ENCODE measurements around the gene HIPK2. TPM values are rescaled to one million over a fixed set of nuclear protein-coding genes. Genes with fewer than 3 reads are reported as not detected.

The HIPK2 gene
- total RNA-seq, 1 experiment from 2014 or later: 35.2 TPM

DNA sequence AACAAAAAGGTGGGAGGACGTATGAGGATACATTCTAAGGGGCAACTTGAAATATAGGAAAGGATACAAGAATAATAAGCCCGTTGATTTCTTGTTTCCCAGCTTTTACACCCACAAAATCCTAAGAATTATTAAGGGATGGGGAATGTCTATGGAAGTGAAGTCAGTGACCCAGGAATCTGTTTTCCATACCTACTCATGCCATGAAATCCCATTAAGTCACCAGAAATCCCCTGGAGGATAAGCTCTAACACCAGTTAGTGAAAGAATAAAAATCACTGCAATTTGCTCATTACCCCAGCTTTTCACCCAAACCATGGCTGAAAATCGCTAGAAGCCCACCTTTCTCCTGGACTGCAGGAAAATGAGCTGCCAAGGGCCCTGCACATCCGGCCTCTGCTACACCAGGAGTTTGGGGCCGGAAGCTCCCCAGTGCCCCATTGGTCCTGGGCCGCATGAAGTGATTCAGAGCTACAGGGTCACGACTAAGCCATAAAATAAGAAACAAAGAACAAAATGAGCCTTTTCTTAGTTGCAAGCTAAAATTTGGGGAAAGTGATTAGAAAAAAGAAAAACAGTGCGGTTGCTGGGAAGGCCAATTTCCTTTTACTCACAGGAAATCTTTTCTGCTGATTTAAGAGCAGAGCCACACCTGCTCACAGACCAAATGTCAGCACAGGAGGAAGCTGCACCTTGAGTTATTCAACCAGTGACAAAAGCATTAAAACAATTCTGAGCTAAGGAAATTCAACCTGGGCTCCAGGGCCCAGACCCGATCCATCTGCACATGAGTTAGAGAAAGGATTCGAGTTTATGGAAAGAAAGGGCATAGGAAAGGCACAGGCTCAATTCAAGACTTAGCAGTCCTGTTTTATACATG lies 40.3 kb downstream of the HIPK2 start:
- BruUV-seq (replicated peaks): no TSS peak
- Histone ChIP-seq H3K9me2 (ENCODE audit: insufficient read depth) (no peaks in the 10 kb centered on the region), H3K9me3 (ENCODE audit: insufficient read depth, low read depth) (no peaks in the 10 kb centered on the region; the same call in 1 of the 2 replicates), H3K4me3 (no peak overlapping the region), H3K79me2 (ENCODE audit: low read depth) (peaks cover 8% of the 10 kb centered on the region; the same call in 1 of the 2 replicates), H3F3A (ENCODE audit: insufficient read depth, low read depth) (no peaks in the 10 kb centered on the region), H2AFZ (no peak overlapping the region), H3K4me2 (no peak overlapping the region), H4K20me1 (ENCODE audit: insufficient read depth) (peaks cover 2% of the 10 kb centered on the region; the same call in 1 of the 2 replicates), H3K4me1 (replicated peaks; ENCODE audit: insufficient read depth) (no peaks in the 10 kb centered on the region; the same call in none of the 2 replicates), H3K27me3 (ENCODE audit: insufficient read depth, low read depth) (no peaks in the 10 kb centered on the region), H3K36me3 (ENCODE audit: low read depth) (no peaks in the 10 kb centered on the region), H3K27ac (no peak overlapping the region)
- intact Hi-C loops (cut with micrococcal nuclease; ENCODE audit: unreplicated experiment): no loop called here
- CTCF ChIA-PET: no interaction called here
- no peak for DNase-seq
- POLR2A ChIA-PET (ENCODE audit: unreplicated experiment): no interaction called here
- TF ChIP-seq EZH2 (IDR thresholded peaks at IDR 0.05; ENCODE audit: low read depth): no peak
- TF ChIP-seq, protein P1, sequence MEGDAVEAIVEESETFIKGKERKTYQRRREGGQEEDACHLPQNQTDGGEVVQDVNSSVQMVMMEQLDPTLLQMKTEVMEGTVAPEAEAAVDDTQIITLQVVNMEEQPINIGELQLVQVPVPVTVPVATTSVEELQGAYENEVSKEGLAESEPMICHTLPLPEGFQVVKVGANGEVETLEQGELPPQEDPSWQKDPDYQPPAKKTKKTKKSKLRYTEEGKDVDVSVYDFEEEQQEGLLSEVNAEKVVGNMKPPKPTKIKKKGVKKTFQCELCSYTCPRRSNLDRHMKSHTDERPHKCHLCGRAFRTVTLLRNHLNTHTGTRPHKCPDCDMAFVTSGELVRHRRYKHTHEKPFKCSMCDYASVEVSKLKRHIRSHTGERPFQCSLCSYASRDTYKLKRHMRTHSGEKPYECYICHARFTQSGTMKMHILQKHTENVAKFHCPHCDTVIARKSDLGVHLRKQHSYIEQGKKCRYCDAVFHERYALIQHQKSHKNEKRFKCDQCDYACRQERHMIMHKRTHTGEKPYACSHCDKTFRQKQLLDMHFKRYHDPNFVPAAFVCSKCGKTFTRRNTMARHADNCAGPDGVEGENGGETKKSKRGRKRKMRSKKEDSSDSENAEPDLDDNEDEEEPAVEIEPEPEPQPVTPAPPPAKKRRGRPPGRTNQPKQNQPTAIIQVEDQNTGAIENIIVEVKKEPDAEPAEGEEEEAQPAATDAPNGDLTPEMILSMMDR (conservative IDR thresholded peaks at IDR 0.05): no peak

DNA sequence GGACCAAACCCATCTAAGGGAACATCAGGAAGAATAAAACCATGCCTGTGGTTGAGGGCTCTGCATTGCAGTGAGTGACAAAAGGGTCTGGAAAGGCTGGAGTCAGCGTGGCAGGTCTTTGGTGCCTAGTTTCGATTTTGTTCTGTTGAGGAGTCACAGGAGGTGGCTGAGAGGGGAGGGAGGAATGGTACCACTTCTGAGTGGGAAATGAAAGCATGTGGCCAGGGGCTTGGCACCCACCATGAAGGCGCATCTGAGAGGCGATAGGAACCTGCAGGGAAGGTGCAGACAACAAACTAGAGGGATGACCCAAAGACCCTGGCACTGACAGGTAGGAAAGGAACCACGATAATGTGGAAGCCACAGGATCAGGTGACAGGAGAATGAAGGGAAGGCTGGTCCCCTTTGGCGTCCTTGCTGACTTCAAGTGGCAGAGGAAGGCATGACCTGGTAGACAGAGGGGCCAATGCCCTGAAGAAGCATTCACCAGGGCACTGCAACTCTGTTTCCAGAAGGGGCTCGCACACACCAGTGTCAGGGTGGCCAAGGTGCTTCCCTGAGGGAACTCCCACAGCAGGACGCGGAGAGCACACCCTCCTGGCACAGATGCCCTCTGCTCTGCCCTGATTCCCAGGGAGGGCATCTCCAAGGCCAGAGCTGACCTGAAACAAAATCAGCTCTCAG lies 41.7 kb downstream of the HIPK2 start:
- H3K27ac ChIP-seq: no peak overlapping the region
- DNase-seq: no peak
- POLR2A ChIA-PET (ENCODE audit: unreplicated experiment): no interaction called here
- no peaks in the 10 kb centered on the region for H3K9me2 ChIP-seq (ENCODE audit: insufficient read depth)
- no peaks in the 10 kb centered on the region for H3K27me3 ChIP-seq (ENCODE audit: insufficient read depth, low read depth)
- TF ChIP-seq, protein P1 (conservative IDR thresholded peaks at IDR 0.05): no peak
- no peak for TF ChIP-seq EZH2 (IDR thresholded peaks at IDR 0.05; ENCODE audit: low read depth)
- intact Hi-C loops (cut with micrococcal nuclease; ENCODE audit: unreplicated experiment): no loop called here
- H3K9me3 ChIP-seq (ENCODE audit: insufficient read depth, low read depth): no peaks in the 10 kb centered on the region; the same call in 1 of the 2 replicates
- no peaks in the 10 kb centered on the region for H3K36me3 ChIP-seq (ENCODE audit: low read depth)
- CTCF ChIA-PET: interaction anchor here (0.6 kb wide), 1 partner anchor 66 kb away, joined by 3 read pairs; no protein-coding TSS in a partner anchor
- no peak overlapping the region for H3K4me3 ChIP-seq
- H3K4me1 ChIP-seq (replicated peaks; ENCODE audit: insufficient read depth): peaks cover 10% of the 10 kb centered on the region
- peaks cover 2% of the 10 kb centered on the region; the same call in 1 of the 2 replicates for H4K20me1 ChIP-seq (ENCODE audit: insufficient read depth)
- H3K4me2 ChIP-seq: no peak overlapping the region
- peaks cover 12% of the 10 kb centered on the region for H3K79me2 ChIP-seq (ENCODE audit: low read depth)
- BruUV-seq (replicated peaks): no TSS peak
- H3F3A ChIP-seq (ENCODE audit: insufficient read depth, low read depth): peaks cover 6% of the 10 kb centered on the region; the same call in 1 of the 2 replicates
- H2AFZ ChIP-seq: no peak overlapping the region

DNA sequence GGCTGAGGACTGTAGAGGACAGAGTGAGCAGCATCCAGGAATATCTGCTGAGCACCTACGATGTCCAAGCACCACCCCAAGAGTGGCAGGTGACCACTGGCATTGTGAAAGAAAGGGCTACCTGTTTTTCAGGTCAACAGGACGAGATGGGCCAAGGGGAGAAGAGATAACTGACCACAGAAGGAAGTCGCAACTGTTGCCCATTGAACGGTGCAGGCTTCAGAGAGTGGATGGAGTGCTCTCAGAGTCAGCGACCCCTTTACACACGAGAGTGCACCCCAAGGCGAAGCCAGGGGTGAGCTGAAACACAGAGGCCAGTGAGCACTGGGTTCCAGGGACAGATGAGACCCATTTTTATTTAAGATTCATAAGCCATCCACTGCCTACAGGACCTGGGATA lies 42.3 kb downstream of the HIPK2 start:
- Histone ChIP-seq H3K36me3 (ENCODE audit: low read depth) (no peaks in the 10 kb centered on the region), H2AFZ (no peak overlapping the region), H3K4me3 (no peak overlapping the region), H3K9me2 (ENCODE audit: insufficient read depth) (no peaks in the 10 kb centered on the region), H3K27me3 (ENCODE audit: insufficient read depth, low read depth) (no peaks in the 10 kb centered on the region), H3K79me2 (ENCODE audit: low read depth) (peaks cover 17% of the 10 kb centered on the region), H3K9me3 (ENCODE audit: insufficient read depth, low read depth) (no peaks in the 10 kb centered on the region; the same call in 1 of the 2 replicates), H3K27ac (no peak overlapping the region), H3F3A (ENCODE audit: insufficient read depth, low read depth) (peaks cover 6% of the 10 kb centered on the region; the same call in 1 of the 2 replicates), H3K4me1 (replicated peaks; ENCODE audit: insufficient read depth) (peaks cover 15% of the 10 kb centered on the region), H3K4me2 (no peak overlapping the region), H4K20me1 (ENCODE audit: insufficient read depth) (peaks cover 2% of the 10 kb centered on the region; the same call in 1 of the 2 replicates)
- DNase-seq: no peak
- TF ChIP-seq, protein P1 (conservative IDR thresholded peaks at IDR 0.05): no peak
- no peak for TF ChIP-seq EZH2 (IDR thresholded peaks at IDR 0.05; ENCODE audit: low read depth)
- no TSS peak for BruUV-seq (replicated peaks)
- intact Hi-C loops (cut with micrococcal nuclease; ENCODE audit: unreplicated experiment): no loop called here
- ChIA-PET POLR2A (ENCODE audit: unreplicated experiment) (no interaction called here), CTCF (no interaction called here)
